Prostate gland (tissue), 2 donors: Measurements from ENCODE around the gene EPHA6. TPM values are rescaled to one million over a fixed set of nuclear protein-coding genes. Genes with fewer than 3 reads are reported as not detected.

Source experiments
- DNase-seq: peaks from one replicate; pipeline ENCODE4 v3.0.0-alpha.2; 2019; ENCODE audit warnings: low spot score
- H3K27ac ChIP-seq, 2 donors: fragments of 200-600 bp; sonication (generic); 2 replicates each; pipeline ENCODE4 v1.5.1; 2017 to 2019
- H3K27me3 ChIP-seq: fragments of 200-600 bp; sonication (generic); replicated peaks from 2 replicates; pipeline ENCODE4 v1.5.1; 2019; ENCODE audit not compliant: insufficient read depth
- H3K36me3 ChIP-seq, 2 donors: fragments of 200-600 bp; sonication (generic); 1 replicate in 1 of 2; 2 replicates in 1 of 2; pipeline versions ENCODE4 v1.5.1 to v1.8.1; 2017 to 2019
- H3K4me1 ChIP-seq: fragments of 200-600 bp; sonication (generic); replicated peaks from 2 replicates; pipeline ENCODE4 v1.5.1; 2019
- H3K4me3 ChIP-seq, 2 donors: fragments of 200-600 bp; sonication (generic); 2 replicates each; pipeline ENCODE4 v1.5.1; 2017 to 2019
- H3K9me3 ChIP-seq: fragments of 200-600 bp; sonication (generic); 2 replicates; pipeline ENCODE4 v1.5.1; 2017
- POLR2A ChIP-seq: fragments of 450-650 bp; IDR thresholded peaks from one replicate; pipeline ENCODE4 v1.6.1; 2016; ENCODE audit warnings: antibody characterized with exemption, mild to moderate bottlenecking
- POLR2AphosphoS5 ChIP-seq: sonication (generic); formaldehyde crosslinking; IDR thresholded peaks from one replicate; pipeline ENCODE4 v1.6.1; 2017; ENCODE audit warnings: antibody characterized with exemption
- WGBS: methylation state at CpG from one replicate; pipeline ENCODE4 v1.1.5; 2018; 5-methylcytosine and 5-hydroxymethylcytosine counted together
- intact Hi-C: fragments of 100-400 bp; cut with DNase I; formaldehyde crosslinking; loops from one replicate; pipeline ENCODE4 v1.14.2; 2022
- total RNA-seq, 2 donors: library from RNA; depleted of rRNA; stranded (reverse); fragments of >200 nt; gene quantifications; one replicate each; pipeline ENCODE4 v1.1.0, GENCODE V29; 2016
- TF ChIP-seq, protein P1 (sequence below), 4 experiments: fragments of 200-600 bp in 2 of 4; fragments of 450-650 bp in 2 of 4; sonication (generic) in 2 of 4; IDR thresholded peaks; 1 replicate in 3 of 4; 2 replicates in 1 of 4; pipeline ENCODE4 v1.5.1; 2016 to 2019; ENCODE audit warnings: antibody characterized with exemption in 4 of 4, mild to moderate bottlenecking in 2 of 4, moderate library complexity in 2 of 4

The EPHA6 gene
- total RNA-seq, 2 donors from 2014 or later: 1.1 to 3.7 TPM

DNA sequence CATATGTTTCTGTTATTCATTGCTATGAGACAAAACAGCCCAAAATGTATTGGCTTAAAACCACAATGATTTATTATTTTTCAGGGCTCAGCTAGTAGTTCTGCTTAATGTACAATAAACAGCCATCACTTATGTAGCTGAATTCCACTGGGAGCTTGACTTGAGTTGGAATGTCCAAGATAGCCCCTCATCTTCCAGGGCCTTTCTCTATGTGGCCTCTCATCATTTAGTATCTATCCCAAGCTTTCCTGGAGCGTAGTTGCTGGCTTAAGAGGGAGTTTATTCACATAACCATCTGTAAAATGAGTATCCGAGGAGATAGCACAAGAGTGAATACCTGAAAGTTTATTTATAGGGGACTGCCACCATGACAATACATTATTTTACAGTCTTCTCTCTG is 176.8 kb downstream of the EPHA6 start:
- no peak for DNase-seq
- whole genome bisulfite sequencing: 80% methylated on average over 2 of the region's 2 CpGs
- no peaks in the 10 kb centered on the region for H3K9me3 ChIP-seq
- H3K4me1 ChIP-seq: no peaks in the 10 kb centered on the region
- TF ChIP-seq POLR2A (no peak), POLR2AphosphoS5 (no peak)
- TF ChIP-seq, protein P1, sequence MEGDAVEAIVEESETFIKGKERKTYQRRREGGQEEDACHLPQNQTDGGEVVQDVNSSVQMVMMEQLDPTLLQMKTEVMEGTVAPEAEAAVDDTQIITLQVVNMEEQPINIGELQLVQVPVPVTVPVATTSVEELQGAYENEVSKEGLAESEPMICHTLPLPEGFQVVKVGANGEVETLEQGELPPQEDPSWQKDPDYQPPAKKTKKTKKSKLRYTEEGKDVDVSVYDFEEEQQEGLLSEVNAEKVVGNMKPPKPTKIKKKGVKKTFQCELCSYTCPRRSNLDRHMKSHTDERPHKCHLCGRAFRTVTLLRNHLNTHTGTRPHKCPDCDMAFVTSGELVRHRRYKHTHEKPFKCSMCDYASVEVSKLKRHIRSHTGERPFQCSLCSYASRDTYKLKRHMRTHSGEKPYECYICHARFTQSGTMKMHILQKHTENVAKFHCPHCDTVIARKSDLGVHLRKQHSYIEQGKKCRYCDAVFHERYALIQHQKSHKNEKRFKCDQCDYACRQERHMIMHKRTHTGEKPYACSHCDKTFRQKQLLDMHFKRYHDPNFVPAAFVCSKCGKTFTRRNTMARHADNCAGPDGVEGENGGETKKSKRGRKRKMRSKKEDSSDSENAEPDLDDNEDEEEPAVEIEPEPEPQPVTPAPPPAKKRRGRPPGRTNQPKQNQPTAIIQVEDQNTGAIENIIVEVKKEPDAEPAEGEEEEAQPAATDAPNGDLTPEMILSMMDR (IDR thresholded peaks at IDR 0.05): no peak
- no peak overlapping the region for H3K4me3 ChIP-seq
- H3K27ac ChIP-seq: no peak overlapping the region
- H3K36me3 ChIP-seq: no peaks in the 10 kb centered on the region
- H3K27me3 ChIP-seq: no peaks in the 10 kb centered on the region
- intact Hi-C loops: no loop called here

DNA sequence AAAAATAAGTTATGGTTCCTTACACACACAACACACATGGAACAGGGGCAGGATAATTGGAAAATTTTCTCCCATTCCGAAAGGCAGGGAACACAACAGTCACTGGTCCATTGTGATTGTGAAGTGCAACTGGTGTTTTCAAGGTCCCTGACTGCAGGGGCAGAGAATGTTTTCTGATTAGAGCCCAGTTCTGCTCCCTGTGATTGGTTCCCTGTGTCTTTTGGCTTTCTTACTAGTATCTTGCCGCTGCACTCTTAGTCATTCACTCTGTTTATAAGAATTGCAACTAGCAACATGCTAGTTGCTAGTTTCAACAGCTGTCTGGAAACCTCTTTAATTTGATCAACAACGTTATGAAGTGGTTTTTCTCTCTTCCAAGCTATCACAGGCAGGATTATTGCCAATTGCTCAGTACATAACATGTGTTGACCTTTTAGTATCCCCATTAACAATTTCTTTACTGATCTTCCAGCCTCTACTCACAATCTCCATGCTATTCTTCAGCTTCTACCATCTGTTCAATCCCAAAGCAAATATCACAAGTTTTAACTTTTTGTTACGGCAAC is 177.5 kb downstream of the EPHA6 start:
- Histone ChIP-seq H3K27ac (no peak overlapping the region), H3K9me3 (no peaks in the 10 kb centered on the region), H3K4me1 (no peaks in the 10 kb centered on the region), H3K4me3 (no peak overlapping the region), H3K27me3 (no peaks in the 10 kb centered on the region), H3K36me3 (no peaks in the 10 kb centered on the region)
- no peak for DNase-seq
- WGBS: 65% methylated on average over 4 of the region's 4 CpGs
- intact Hi-C loops: no loop called here
- TF ChIP-seq POLR2AphosphoS5: no peak
- TF ChIP-seq, protein P1 (IDR thresholded peaks at IDR 0.05): no peak
- no peak for TF ChIP-seq POLR2A

DNA sequence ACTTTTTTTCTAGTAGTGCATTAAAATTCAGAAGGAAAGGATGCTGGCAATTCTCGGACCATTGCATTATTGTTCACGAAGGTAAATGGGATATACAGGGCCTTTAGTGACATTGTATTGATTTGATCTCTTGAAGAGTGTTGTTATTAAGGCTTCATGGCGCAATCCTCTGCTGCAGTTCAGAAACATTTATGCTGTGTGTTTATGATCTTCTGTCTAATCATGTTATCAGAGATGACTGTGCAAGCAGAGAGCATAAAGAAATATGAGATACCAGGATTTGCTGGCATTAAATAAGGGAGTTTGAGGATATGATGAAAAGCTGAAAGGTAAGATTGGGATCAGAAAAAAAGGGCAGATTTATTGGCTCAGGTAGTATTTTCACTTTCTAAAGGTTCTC is 180.6 kb downstream of the EPHA6 start:
- Histone ChIP-seq H3K27me3 (no peaks in the 10 kb centered on the region), H3K4me3 (no peak overlapping the region), H3K9me3 (no peaks in the 10 kb centered on the region), H3K27ac (no peak overlapping the region), H3K36me3 (no peaks in the 10 kb centered on the region), H3K4me1 (no peaks in the 10 kb centered on the region)
- TF ChIP-seq POLR2A (no peak), POLR2AphosphoS5 (no peak)
- TF ChIP-seq, protein P1 (IDR thresholded peaks at IDR 0.05): no peak
- intact Hi-C loops: no loop called here
- DNase-seq: no peak
- WGBS: 84% methylated on average over 3 of the region's 3 CpGs

DNA sequence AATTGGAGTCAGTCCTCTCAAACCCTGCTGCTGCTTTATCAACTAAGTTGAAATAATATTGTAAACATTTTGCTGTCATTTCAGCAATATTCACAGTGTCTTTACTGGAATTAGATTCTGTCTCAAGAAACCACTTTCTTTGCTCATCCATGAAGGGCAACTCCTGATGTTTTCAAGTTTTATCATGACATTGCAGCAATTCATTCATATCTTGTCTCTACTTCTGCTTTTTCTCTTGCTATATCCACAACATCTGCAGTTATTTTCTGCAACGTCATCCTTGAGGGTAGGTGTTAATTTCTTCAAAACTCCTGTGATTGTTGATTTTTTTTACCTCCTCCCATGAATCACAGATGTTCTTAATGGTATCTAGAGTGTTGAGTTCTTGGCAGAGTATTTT is 181.6 kb downstream of the EPHA6 start:
- intact Hi-C loops: no loop called here
- H3K36me3 ChIP-seq: no peaks in the 10 kb centered on the region
- TF ChIP-seq, protein P1 (IDR thresholded peaks at IDR 0.05): no peak
- TF ChIP-seq POLR2AphosphoS5 (no peak), POLR2A (no peak)
- no peaks in the 10 kb centered on the region for H3K9me3 ChIP-seq
- no peaks in the 10 kb centered on the region for H3K27me3 ChIP-seq
- no peaks in the 10 kb centered on the region for H3K4me1 ChIP-seq
- H3K27ac ChIP-seq: no peak overlapping the region
- no peak overlapping the region for H3K4me3 ChIP-seq
- WGBS: 86% methylated on average over 1 of the region's 1 CpG
- no peak for DNase-seq

DNA sequence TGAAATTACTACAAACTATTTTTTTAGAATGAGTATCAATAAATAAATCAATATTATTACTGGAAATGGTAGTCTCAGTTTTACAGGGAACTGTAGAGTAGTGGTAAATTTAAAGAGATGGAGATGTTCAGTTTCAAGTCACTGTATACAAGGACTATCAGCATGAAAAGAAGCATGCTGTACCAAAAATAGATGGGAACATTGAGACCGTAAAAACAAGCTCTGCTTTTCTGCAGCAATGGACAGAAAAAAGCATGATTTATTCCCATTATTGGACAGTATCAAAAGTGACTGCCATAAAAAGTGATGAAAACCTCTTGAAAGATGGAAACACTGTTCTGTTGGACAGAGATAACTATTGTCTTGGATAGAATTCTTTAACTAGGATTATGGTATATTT is 187.2 kb downstream of the EPHA6 start:
- H3K9me3 ChIP-seq: no peaks in the 10 kb centered on the region
- no peaks in the 10 kb centered on the region for H3K27me3 ChIP-seq
- DNase-seq: no peak
- H3K4me1 ChIP-seq: no peaks in the 10 kb centered on the region
- TF ChIP-seq, protein P1 (IDR thresholded peaks at IDR 0.05): no peak
- TF ChIP-seq POLR2AphosphoS5 (no peak), POLR2A (no peak)
- H3K4me3 ChIP-seq: no peak overlapping the region
- WGBS: 70% methylated on average over 1 of the region's 1 CpG
- H3K27ac ChIP-seq: no peak overlapping the region
- intact Hi-C loops: no loop called here
- no peaks in the 10 kb centered on the region for H3K36me3 ChIP-seq
